Measurements from ENCODE around the gene C16orf74.

- no peak for TF ChIP-seq CTCF (IDR thresholded peaks at IDR 0.05)
- TF ChIP-seq POLR2A (IDR thresholded peaks at IDR 0.05) = no peak
Measured at GRCh38 chr16:85788819-85789218, 37.9 kb upstream of the C16orf74 start.
